ENCODE results near the gene YAE1.

DNA sequence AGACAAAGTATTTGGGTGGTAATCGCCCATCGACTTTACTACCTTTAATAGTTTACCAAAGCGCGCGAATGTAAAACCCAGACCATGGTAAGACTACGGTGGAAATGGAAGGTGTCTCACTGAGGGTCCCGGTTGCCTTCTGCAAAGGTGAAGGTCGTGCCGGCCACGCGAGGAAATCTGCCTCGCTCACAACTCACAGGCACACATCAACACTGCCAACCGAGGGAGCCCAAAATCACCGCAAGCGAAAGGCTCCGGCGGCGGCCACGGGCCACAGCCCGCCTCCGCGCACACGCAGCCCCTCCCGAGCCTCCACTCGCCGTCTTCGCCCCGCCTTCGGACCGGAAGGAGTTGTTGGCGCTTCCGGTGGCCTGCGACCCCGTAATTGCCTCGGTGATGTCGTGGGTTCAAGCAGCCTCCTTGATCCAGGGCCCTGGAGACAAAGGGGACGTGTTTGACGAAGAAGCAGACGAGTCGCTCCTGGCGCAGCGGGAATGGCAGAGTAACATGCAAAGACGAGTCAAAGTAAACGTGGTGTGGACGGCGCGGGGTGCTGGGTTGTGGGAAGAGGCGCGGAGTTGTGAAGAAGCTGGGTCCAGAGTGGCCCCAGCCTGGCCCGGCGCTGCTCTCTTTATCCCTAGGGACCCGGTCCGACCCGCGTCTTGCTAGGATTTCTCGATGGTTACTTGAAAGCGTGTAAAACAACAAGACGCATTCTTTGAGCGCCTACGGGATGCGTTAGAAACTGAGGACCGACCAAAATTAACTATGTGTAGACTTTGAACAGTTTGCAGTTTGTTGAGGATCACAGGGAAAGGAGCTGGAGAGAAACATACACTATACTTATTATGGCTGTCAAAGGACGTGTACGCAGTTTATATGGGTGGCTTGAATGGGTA, at the start of gene YAE1:
- TF ChIP-seq, protein P1, sequence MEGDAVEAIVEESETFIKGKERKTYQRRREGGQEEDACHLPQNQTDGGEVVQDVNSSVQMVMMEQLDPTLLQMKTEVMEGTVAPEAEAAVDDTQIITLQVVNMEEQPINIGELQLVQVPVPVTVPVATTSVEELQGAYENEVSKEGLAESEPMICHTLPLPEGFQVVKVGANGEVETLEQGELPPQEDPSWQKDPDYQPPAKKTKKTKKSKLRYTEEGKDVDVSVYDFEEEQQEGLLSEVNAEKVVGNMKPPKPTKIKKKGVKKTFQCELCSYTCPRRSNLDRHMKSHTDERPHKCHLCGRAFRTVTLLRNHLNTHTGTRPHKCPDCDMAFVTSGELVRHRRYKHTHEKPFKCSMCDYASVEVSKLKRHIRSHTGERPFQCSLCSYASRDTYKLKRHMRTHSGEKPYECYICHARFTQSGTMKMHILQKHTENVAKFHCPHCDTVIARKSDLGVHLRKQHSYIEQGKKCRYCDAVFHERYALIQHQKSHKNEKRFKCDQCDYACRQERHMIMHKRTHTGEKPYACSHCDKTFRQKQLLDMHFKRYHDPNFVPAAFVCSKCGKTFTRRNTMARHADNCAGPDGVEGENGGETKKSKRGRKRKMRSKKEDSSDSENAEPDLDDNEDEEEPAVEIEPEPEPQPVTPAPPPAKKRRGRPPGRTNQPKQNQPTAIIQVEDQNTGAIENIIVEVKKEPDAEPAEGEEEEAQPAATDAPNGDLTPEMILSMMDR (conservative IDR thresholded peaks at IDR 0.05; ENCODE audit: low read depth, low read length): no peak
- no peak for TF ChIP-seq EZH2 (IDR thresholded peaks at IDR 0.05; ENCODE audit: borderline replicate concordance, low read depth, low read length, poor library complexity, severe bottlenecking)

Data from A673 (cell line).